H9 (cell line): ENCODE data around the gene IMMP2L. TPM values are rescaled to one million over a fixed set of nuclear protein-coding genes. Genes with fewer than 3 reads are reported as not detected.

Experiments used
- DNase-seq: peaks from one replicate; pipeline ENCODE4 v3.0.0-alpha.2; 2017
- H2AFZ ChIP-seq: one replicate; pipeline ENCODE4 v1.6.1; 2013; ENCODE audit warnings: mild to moderate bottlenecking, low read length, control low read depth, moderate library complexity
- H2AK5ac ChIP-seq: 2 replicates; pipeline ENCODE4 v1.6.1; 2013; ENCODE audit warnings: low read length, control low read depth, mixed read lengths; ENCODE audit not compliant: insufficient read length
- H2BK120ac ChIP-seq: one replicate; pipeline ENCODE4 v1.6.1; 2013; ENCODE audit warnings: low read depth, mild to moderate bottlenecking, low read length, control low read depth, inconsistent platforms; ENCODE audit not compliant: poor library complexity, severe bottlenecking
- H2BK12ac ChIP-seq: 2 replicates; pipeline ENCODE4 v1.6.1; 2013; ENCODE audit warnings: low read length, control low read depth, mixed read lengths, low read depth; ENCODE audit not compliant: insufficient read length
- H2BK15ac ChIP-seq: 2 replicates; pipeline ENCODE4 v1.6.1; 2013; ENCODE audit warnings: low read depth, low read length, control low read depth
- H2BK20ac ChIP-seq: one replicate; pipeline ENCODE4 v1.6.1; 2013; ENCODE audit warnings: low read depth, mild to moderate bottlenecking, low read length, control low read depth, inconsistent platforms; ENCODE audit not compliant: poor library complexity, severe bottlenecking
- H2BK5ac ChIP-seq: 2 replicates; pipeline ENCODE4 v1.6.1; 2013; ENCODE audit warnings: low read length, control low read depth, mixed read lengths; ENCODE audit not compliant: insufficient read length
- H3K14ac ChIP-seq: 2 replicates; pipeline ENCODE4 v1.6.1; 2013; ENCODE audit warnings: low read length, control low read depth; ENCODE audit not compliant: insufficient read depth
- H3K18ac ChIP-seq: 2 replicates; pipeline ENCODE4 v1.6.1; 2013; ENCODE audit warnings: low read depth, mild to moderate bottlenecking, mixed read lengths, low read length, control low read depth; ENCODE audit not compliant: insufficient read length
- H3K23ac ChIP-seq: 2 replicates; pipeline ENCODE4 v1.6.1; 2013; ENCODE audit warnings: low read length, control low read depth, mixed read lengths, low read depth; ENCODE audit not compliant: insufficient read length
- H3K23me2 ChIP-seq: 2 replicates; pipeline ENCODE4 v1.6.1; 2013; ENCODE audit warnings: low read depth, mild to moderate bottlenecking, mixed read lengths, low read length, control low read depth; ENCODE audit not compliant: insufficient read length, poor library complexity, severe bottlenecking
- H3K27ac ChIP-seq: 2 replicates; pipeline ENCODE4 v1.5.1; 2013; ENCODE audit warnings: low read length, control low read depth, mixed read lengths, low read depth; ENCODE audit not compliant: insufficient read length
- H3K27me3 ChIP-seq: 2 replicates; pipeline ENCODE4 v1.6.1; 2013; ENCODE audit warnings: low read length, control low read depth, inconsistent platforms; ENCODE audit not compliant: insufficient read depth
- H3K4ac ChIP-seq: 2 replicates; pipeline ENCODE4 v1.6.1; 2013; ENCODE audit warnings: low read depth, mild to moderate bottlenecking, control low read depth, inconsistent platforms, low read length, moderate library complexity
- H3K4me1 ChIP-seq: 2 replicates; pipeline ENCODE4 v1.6.1; 2013; ENCODE audit warnings: low read length, control low read depth, inconsistent platforms; ENCODE audit not compliant: insufficient read depth
- H3K4me2 ChIP-seq: 2 replicates; pipeline ENCODE4 v1.6.1; 2013; ENCODE audit warnings: low read length, control low read depth, mixed read lengths; ENCODE audit not compliant: insufficient read length, insufficient read depth
- H3K56ac ChIP-seq: 2 replicates; pipeline ENCODE4 v1.6.1; 2013; ENCODE audit warnings: low read depth, mild to moderate bottlenecking, mixed read lengths, low read length, control low read depth; ENCODE audit not compliant: insufficient read length
- H3K79me1 ChIP-seq: 2 replicates; pipeline ENCODE4 v1.6.1; 2013; ENCODE audit warnings: low read depth, mild to moderate bottlenecking, moderate library complexity, low read length, control low read depth, inconsistent platforms; ENCODE audit not compliant: insufficient read depth, poor library complexity, severe bottlenecking
- H3K79me2 ChIP-seq: 2 replicates; pipeline ENCODE4 v1.6.1; 2013; ENCODE audit warnings: low read length, control low read depth, inconsistent platforms; ENCODE audit not compliant: insufficient read depth
- H3K9ac ChIP-seq: 2 replicates; pipeline ENCODE4 v1.6.1; 2013; ENCODE audit warnings: low read length, control low read depth, mixed read lengths; ENCODE audit not compliant: insufficient read length; ENCODE audit errors: extremely low read depth
- H3K9me3 ChIP-seq: one replicate; pipeline ENCODE4 v1.6.1; 2013; ENCODE audit warnings: low read depth, low read length, inconsistent platforms; ENCODE audit not compliant: control insufficient read depth
- H3T11ph ChIP-seq: one replicate; pipeline ENCODE4 v1.6.1; 2013; ENCODE audit warnings: mild to moderate bottlenecking, low read length, control low read depth, inconsistent platforms
- H4K20me1 ChIP-seq: one replicate; pipeline ENCODE4 v1.6.1; 2013; ENCODE audit not compliant: control insufficient read depth, insufficient read length, insufficient read depth
- H4K5ac ChIP-seq: 2 replicates; pipeline ENCODE4 v1.6.1; 2013; ENCODE audit warnings: low read depth, mild to moderate bottlenecking, mixed read lengths, low read length, control low read depth; ENCODE audit not compliant: insufficient read length
- H4K8ac ChIP-seq: replicated peaks from 2 replicates; pipeline ENCODE4 v1.6.1; 2013; ENCODE audit warnings: low read length, control low read depth, mixed read lengths, low read depth; ENCODE audit not compliant: insufficient read length
- H4K91ac ChIP-seq: 2 replicates; pipeline ENCODE4 v1.6.1; 2013; ENCODE audit warnings: low read depth, mild to moderate bottlenecking, moderate library complexity, mixed read lengths, low read length, control low read depth; ENCODE audit not compliant: insufficient read length
- H3K27ac Mint-ChIP-seq, 3 experiments: 2 replicates in 2 of 3; 3 replicates in 1 of 3; pipeline ENCODE4 v1.8.0; 2020 to 2021; ENCODE audit warnings: mixed read lengths in 3 of 3, mild to moderate bottlenecking in 1 of 3, moderate library complexity in 1 of 3
- H3K27me3 Mint-ChIP-seq: 2 replicates; pipeline ENCODE4 v1.8.0; 2021; ENCODE audit warnings: low read depth, mild to moderate bottlenecking, moderate library complexity, mixed read lengths
- H3K36me3 Mint-ChIP-seq, 3 experiments: 2 replicates in 2 of 3; 3 replicates in 1 of 3; pipeline ENCODE4 v1.8.0; 2020 to 2021; ENCODE audit warnings: low read depth in 3 of 3, mixed read lengths in 3 of 3; ENCODE audit not compliant: insufficient read depth in 1 of 3
- H3K4me1 Mint-ChIP-seq, 2 experiments: 2 replicates each; pipeline ENCODE4 v1.8.0; 2020; ENCODE audit warnings: mixed read lengths in 2 of 2
- H3K4me3 Mint-ChIP-seq, 2 experiments: 2 replicates in 1 of 2; 3 replicates in 1 of 2; pipeline ENCODE4 v1.8.0; 2020 to 2021; ENCODE audit warnings: mild to moderate bottlenecking in 2 of 2, mixed read lengths in 2 of 2, moderate library complexity in 1 of 2
- H3K9me3 Mint-ChIP-seq, 2 experiments: 2 replicates in 1 of 2; 3 replicates in 1 of 2; pipeline ENCODE4 v1.8.0; 2020; ENCODE audit warnings: mild to moderate bottlenecking in 2 of 2, mixed read lengths in 2 of 2, moderate library complexity in 1 of 2
- WGBS: extraction: QIAGEN DNeasy Blood & Tissue Kit; methylation state at CpG from one replicate; pipeline ENCODE4 v1.1.7; 2013; ENCODE audit warnings: missing lambda C conversion rate, low lambda C conversion rate, mixed read lengths; ENCODE audit not compliant: insufficient read length; ENCODE audit errors: extremely low coverage; 5-methylcytosine and 5-hydroxymethylcytosine counted together
- total RNA-seq: library from RNA; stranded (reverse); gene quantifications from 2 replicates; pipeline ENCODE4 v1.2.1, GENCODE V29; 2021
- TF ChIP-seq, protein P1 (sequence below): fragments of 200-600 bp; sonication (generic); conservative IDR thresholded peaks from 3 replicates; pipeline ENCODE4 v1.8.0; 2021; ENCODE audit warnings: antibody characterized with exemption, mild to moderate bottlenecking

The IMMP2L gene
- total RNA-seq, 1 experiment from 2014 or later = 14.7 TPM

DNA sequence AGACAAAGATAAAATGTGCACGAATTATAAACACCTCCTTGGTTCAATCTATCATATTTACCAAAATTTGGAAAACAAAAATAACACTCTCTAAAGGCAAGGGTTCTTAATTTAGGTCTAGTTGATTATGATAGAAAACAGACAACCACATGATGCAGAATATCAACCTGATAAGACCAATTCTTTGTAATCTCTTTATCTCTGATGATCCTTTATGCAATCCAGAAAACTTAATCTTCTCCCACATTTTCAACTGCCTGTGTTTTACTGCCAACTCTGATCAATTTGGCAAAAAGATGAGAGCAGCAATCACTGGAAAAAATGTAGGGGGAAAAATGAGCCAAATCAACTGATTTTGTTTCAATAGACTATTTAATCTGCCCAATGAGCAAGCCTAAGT, 322.9 kb downstream of the IMMP2L start:
- H2AFZ ChIP-seq = no peak overlapping the region
- TF ChIP-seq, protein P1, sequence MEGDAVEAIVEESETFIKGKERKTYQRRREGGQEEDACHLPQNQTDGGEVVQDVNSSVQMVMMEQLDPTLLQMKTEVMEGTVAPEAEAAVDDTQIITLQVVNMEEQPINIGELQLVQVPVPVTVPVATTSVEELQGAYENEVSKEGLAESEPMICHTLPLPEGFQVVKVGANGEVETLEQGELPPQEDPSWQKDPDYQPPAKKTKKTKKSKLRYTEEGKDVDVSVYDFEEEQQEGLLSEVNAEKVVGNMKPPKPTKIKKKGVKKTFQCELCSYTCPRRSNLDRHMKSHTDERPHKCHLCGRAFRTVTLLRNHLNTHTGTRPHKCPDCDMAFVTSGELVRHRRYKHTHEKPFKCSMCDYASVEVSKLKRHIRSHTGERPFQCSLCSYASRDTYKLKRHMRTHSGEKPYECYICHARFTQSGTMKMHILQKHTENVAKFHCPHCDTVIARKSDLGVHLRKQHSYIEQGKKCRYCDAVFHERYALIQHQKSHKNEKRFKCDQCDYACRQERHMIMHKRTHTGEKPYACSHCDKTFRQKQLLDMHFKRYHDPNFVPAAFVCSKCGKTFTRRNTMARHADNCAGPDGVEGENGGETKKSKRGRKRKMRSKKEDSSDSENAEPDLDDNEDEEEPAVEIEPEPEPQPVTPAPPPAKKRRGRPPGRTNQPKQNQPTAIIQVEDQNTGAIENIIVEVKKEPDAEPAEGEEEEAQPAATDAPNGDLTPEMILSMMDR = no peak
- no peak overlapping the region for H3K4ac ChIP-seq
- no peaks in the 10 kb centered on the region for H3K27me3 ChIP-seq
- H4K8ac ChIP-seq = no peak overlapping the region
- no peak overlapping the region for H3K56ac ChIP-seq
- H3K23me2 ChIP-seq = no peaks in the 10 kb centered on the region
- H3K23ac ChIP-seq = no peak overlapping the region
- H3K14ac ChIP-seq = no peak overlapping the region
- H2BK20ac ChIP-seq = no peak overlapping the region
- peaks cover 0 to 5% (median 0%) of the 10 kb centered on the region in 3 experiments; a peak in 1 of 7 replicates for H3K36me3 Mint-ChIP-seq
- no peaks in the 10 kb centered on the region for H3K4me1 ChIP-seq
- H3K9me3 Mint-ChIP-seq = no peaks in the 10 kb centered on the region
- H3K9ac ChIP-seq = no peak overlapping the region
- no peak for DNase-seq
- peaks cover 22 to 27% of the 10 kb centered on the region in 2 experiments for H3K4me1 Mint-ChIP-seq
- no CpG with 5 or more reads among the region's 1 CpG for WGBS
- H2BK5ac ChIP-seq = no peak overlapping the region
- no peak overlapping the region; a peak in 1 of 7 replicates for H3K27ac Mint-ChIP-seq
- H3K18ac ChIP-seq = no peak overlapping the region
- H3T11ph ChIP-seq = no peak overlapping the region
- no peak overlapping the region for H3K27ac ChIP-seq
- H3K79me1 ChIP-seq = no peaks in the 10 kb centered on the region
- no peak overlapping the region for H2BK120ac ChIP-seq
- H2AK5ac ChIP-seq = no peak overlapping the region
- no peaks in the 10 kb centered on the region for H3K27me3 Mint-ChIP-seq
- H4K20me1 ChIP-seq = no peaks in the 10 kb centered on the region
- H4K5ac ChIP-seq = no peak overlapping the region
- no peak overlapping the region for H2BK12ac ChIP-seq
- H3K9me3 ChIP-seq = no peaks in the 10 kb centered on the region
- no peaks in the 10 kb centered on the region for H3K79me2 ChIP-seq
- H4K91ac ChIP-seq = no peak overlapping the region
- H3K4me2 ChIP-seq = no peak overlapping the region
- no peak overlapping the region for H3K4me3 Mint-ChIP-seq
- H2BK15ac ChIP-seq = no peak overlapping the region
